GM19467 (cell line): ENCODE results near the gene HUNK.

Experiments used
- ATAC-seq: cut with Tn5 transposase; IDR thresholded peaks from one replicate; pipeline ENCODE4 v1.9.1; 2021; ENCODE audit warnings: mild to moderate bottlenecking, moderate library complexity; ENCODE audit not compliant: unreplicated experiment

Gene HUNK

GRCh38 chr21:32044205-32045180 lies 171.7 kb downstream of the HUNK start:
- no peak for ATAC-seq

GRCh38 chr21:32046191-32046590 lies 173.4 kb downstream of the HUNK start:
- ATAC-seq: no peak

- no peak for ATAC-seq
Measured at GRCh38 chr21:32048353-32048752, 175.5 kb downstream of the HUNK start.
